LNCaP clone FGC (cell line): Measurements from ENCODE around the gene IAH1.
A peak's percentile ranks its signal among the peaks of the same experiment; 100 is the strongest.

Source experiments
- DNase-seq: peaks from one replicate; pipeline ENCODE4 v3.0.0-alpha.2; 2011; ENCODE audit warnings: low read depth
- H3K4me3 ChIP-seq: 2 replicates; pipeline ENCODE4 v1.5.1; 2011; ENCODE audit warnings: mild to moderate bottlenecking, low read depth, low read length, control low read depth
- CTCF ChIP-seq: IDR thresholded peaks from 2 replicates; pipeline ENCODE4 v1.5.1; 2012; ENCODE audit warnings: mild to moderate bottlenecking; ENCODE audit not compliant: control insufficient read depth, insufficient read depth; ENCODE audit errors: extremely low read depth

Gene IAH1

GRCh38 chr2:9473308-9473984 is 905 bp upstream of the IAH1 start:
- peak overlapping the region; percentile 67 for H3K4me3 ChIP-seq
- no peak for DNase-seq

GRCh38 chr2:9473985-9474360 is 378 bp upstream of the IAH1 start:
- no peak for TF ChIP-seq CTCF
- H3K4me3 ChIP-seq: peak overlapping the region; percentile 67
- no peak for DNase-seq

More at GRCh38 chr2:9473308-9473984, 905 bp upstream of the IAH1 start:
- TF ChIP-seq CTCF: no peak

GRCh38 chr2:9477914-9478313 is 3.6 kb downstream of the IAH1 start:
- TF ChIP-seq CTCF: no peak
- no peak overlapping the region for H3K4me3 ChIP-seq
- DNase-seq: no peak

GRCh38 chr2:9478526-9478925 is 4.2 kb downstream of the IAH1 start:
- no peak for DNase-seq
- TF ChIP-seq CTCF: no peak
- H3K4me3 ChIP-seq: no peak overlapping the region

- TF ChIP-seq CTCF: no peak
- no peak for DNase-seq
- no peak overlapping the region for H3K4me3 ChIP-seq
Observed at GRCh38 chr2:9480157-9480556, 5.8 kb downstream of the IAH1 start.

- DNase-seq: no peak
- no peak overlapping the region for H3K4me3 ChIP-seq
- TF ChIP-seq CTCF: no peak
Observed at GRCh38 chr2:9483107-9483506, 8.8 kb downstream of the IAH1 start.

- no peak overlapping the region for H3K4me3 ChIP-seq
- no peak for DNase-seq
- TF ChIP-seq CTCF: no peak
Observed at GRCh38 chr2:9484533-9484932, 10.2 kb downstream of the IAH1 start.
